IPS-20b (cell line): ENCODE results near the gene SHISA5.

Source experiments
- H3K27ac ChIP-seq: one replicate; pipeline ENCODE4 v1.5.1; 2013; ENCODE audit warnings: low read length
- H3K27me3 ChIP-seq: 2 replicates; pipeline ENCODE4 v1.6.1; 2013; ENCODE audit warnings: mild to moderate bottlenecking, low read length, inconsistent platforms; ENCODE audit not compliant: insufficient read depth
- H3K36me3 ChIP-seq: 2 replicates; pipeline ENCODE4 v1.6.1; 2013; ENCODE audit warnings: low read depth, mild to moderate bottlenecking, inconsistent platforms, low read length, moderate library complexity; ENCODE audit not compliant: insufficient read depth
- H3K4me1 ChIP-seq: 2 replicates; pipeline ENCODE4 v1.6.1; 2013; ENCODE audit warnings: mild to moderate bottlenecking, control low read depth, inconsistent platforms, low read length, moderate library complexity; ENCODE audit not compliant: insufficient read depth
- H3K4me3 ChIP-seq: 2 replicates; pipeline ENCODE4 v1.5.1; 2013; ENCODE audit warnings: mild to moderate bottlenecking, low read length, inconsistent platforms
- H3K9ac ChIP-seq: 2 replicates; pipeline ENCODE4 v1.6.1; 2013; ENCODE audit warnings: low read depth, mild to moderate bottlenecking, inconsistent platforms, low read length, moderate library complexity
- H3K9me3 ChIP-seq: 2 replicates; pipeline ENCODE4 v1.6.1; 2013; ENCODE audit warnings: mild to moderate bottlenecking, low read depth, low read length, inconsistent platforms; ENCODE audit not compliant: insufficient read depth

Gene SHISA5

GRCh38 chr3:48518069-48518468 lies 14.1 kb upstream of the SHISA5 start:
- no peaks in the 10 kb centered on the region for H3K9me3 ChIP-seq
- no peak overlapping the region for H3K27ac ChIP-seq
- no peaks in the 10 kb centered on the region for H3K4me1 ChIP-seq
- no peaks in the 10 kb centered on the region for H3K27me3 ChIP-seq
- H3K36me3 ChIP-seq = no peaks in the 10 kb centered on the region
- no peak overlapping the region for H3K9ac ChIP-seq
- no peak overlapping the region for H3K4me3 ChIP-seq

- Histone ChIP-seq H3K9ac (no peak overlapping the region), H3K4me3 (no peak overlapping the region), H3K36me3 (no peaks in the 10 kb centered on the region)
Measured at GRCh38 chr3:48516571-48516970, 12.6 kb upstream of the SHISA5 start.

GRCh38 chr3:48514431-48515227 lies 10.7 kb upstream of the SHISA5 start:
- Histone ChIP-seq H3K9me3 (no peaks in the 10 kb centered on the region), H3K4me1 (0 out of 2 replicates have a peak, but pooled peaks cover 2% of the 10 kb centered on the region), H3K9ac (no peak overlapping the region), H3K4me3 (no peak overlapping the region), H3K27me3 (no peaks in the 10 kb centered on the region), H3K36me3 (no peaks in the 10 kb centered on the region), H3K27ac (no peak overlapping the region)

More at GRCh38 chr3:48516571-48516970, 12.6 kb upstream of the SHISA5 start:
- H3K4me1 ChIP-seq = no peaks in the 10 kb centered on the region
- H3K27ac ChIP-seq = no peak overlapping the region
- no peaks in the 10 kb centered on the region for H3K9me3 ChIP-seq
- no peaks in the 10 kb centered on the region for H3K27me3 ChIP-seq

GRCh38 chr3:48511551-48511950 lies 7.6 kb upstream of the SHISA5 start:
- H3K27me3 ChIP-seq = no peaks in the 10 kb centered on the region
- peaks cover 8% of the 10 kb centered on the region; the same call in 1 of the 2 replicates for H3K4me1 ChIP-seq
- H3K9ac ChIP-seq = no peak overlapping the region
- H3K9me3 ChIP-seq = no peaks in the 10 kb centered on the region
- no peak overlapping the region for H3K4me3 ChIP-seq
- H3K36me3 ChIP-seq = no peaks in the 10 kb centered on the region
- no peak overlapping the region for H3K27ac ChIP-seq

- Histone ChIP-seq H3K27ac (no peak overlapping the region), H3K9me3 (no peaks in the 10 kb centered on the region), H3K4me3 (no peak overlapping the region), H3K36me3 (no peaks in the 10 kb centered on the region), H3K9ac (peak overlapping the region; percentile 6; the same call in 1 of the 2 replicates), H3K27me3 (peaks cover 11% of the 10 kb centered on the region; the same call in 1 of the 2 replicates), H3K4me1 (peaks cover 23% of the 10 kb centered on the region)
Measured at GRCh38 chr3:48507256-48508061, 3.5 kb upstream of the SHISA5 start.

- no peaks in the 10 kb centered on the region for H3K36me3 ChIP-seq
- H3K27ac ChIP-seq = no peak overlapping the region
- no peak overlapping the region for H3K4me3 ChIP-seq
- H3K4me1 ChIP-seq = peaks cover 23% of the 10 kb centered on the region
- peaks cover 11% of the 10 kb centered on the region; the same call in 1 of the 2 replicates for H3K27me3 ChIP-seq
- no peaks in the 10 kb centered on the region for H3K9me3 ChIP-seq
- no peak overlapping the region for H3K9ac ChIP-seq
Measured at GRCh38 chr3:48505968-48506504, 2.1 kb upstream of the SHISA5 start.

GRCh38 chr3:48505146-48505545 lies 1.2 kb upstream of the SHISA5 start:
- Histone ChIP-seq H3K4me1 (peaks cover 23% of the 10 kb centered on the region), H3K27ac (no peak overlapping the region), H3K27me3 (peaks cover 11% of the 10 kb centered on the region; the same call in 1 of the 2 replicates), H3K4me3 (peak overlapping the region; percentile 74; the same call in 1 of the 2 replicates), H3K36me3 (peaks cover under 1% of the 10 kb centered on the region; the same call in 1 of the 2 replicates), H3K9me3 (no peaks in the 10 kb centered on the region), H3K9ac (peak overlapping the region; percentile 54; the same call in 1 of the 2 replicates)

GRCh38 chr3:48503401-48504050 lies 448 bp downstream of the SHISA5 start:
- Histone ChIP-seq H3K27ac (no peak overlapping the region), H3K9ac (peak overlapping the region; percentile 74), H3K27me3 (peaks cover 11% of the 10 kb centered on the region; the same call in 1 of the 2 replicates), H3K4me1 (peaks cover 20% of the 10 kb centered on the region), H3K4me3 (peak overlapping the region; percentile 74), H3K9me3 (no peaks in the 10 kb centered on the region), H3K36me3 (peaks cover 4% of the 10 kb centered on the region; the same call in 1 of the 2 replicates)

GRCh38 chr3:48502728-48503168 lies 1.2 kb downstream of the SHISA5 start:
- peaks cover 11% of the 10 kb centered on the region; the same call in 1 of the 2 replicates for H3K27me3 ChIP-seq
- H3K36me3 ChIP-seq = peaks cover 4% of the 10 kb centered on the region; the same call in 1 of the 2 replicates
- peaks cover 20% of the 10 kb centered on the region for H3K4me1 ChIP-seq
- peak overlapping the region; percentile 74; the same call in 1 of the 2 replicates for H3K9ac ChIP-seq
- H3K27ac ChIP-seq = no peak overlapping the region
- peak overlapping the region; percentile 74 for H3K4me3 ChIP-seq
- H3K9me3 ChIP-seq = no peaks in the 10 kb centered on the region

- Histone ChIP-seq H3K9ac (no peak overlapping the region), H3K9me3 (no peaks in the 10 kb centered on the region), H3K36me3 (peaks cover 4% of the 10 kb centered on the region; the same call in 1 of the 2 replicates), H3K27me3 (peaks cover 11% of the 10 kb centered on the region; the same call in 1 of the 2 replicates), H3K4me3 (no peak overlapping the region), H3K27ac (no peak overlapping the region), H3K4me1 (peaks cover 16% of the 10 kb centered on the region)
Measured at GRCh38 chr3:48502121-48502520, 1.9 kb downstream of the SHISA5 start.

- no peak overlapping the region for H3K9ac ChIP-seq
- peaks cover 15% of the 10 kb centered on the region for H3K4me1 ChIP-seq
- peaks cover 11% of the 10 kb centered on the region; the same call in 1 of the 2 replicates for H3K27me3 ChIP-seq
- peaks cover 4% of the 10 kb centered on the region; the same call in 1 of the 2 replicates for H3K36me3 ChIP-seq
- H3K9me3 ChIP-seq = no peaks in the 10 kb centered on the region
- H3K27ac ChIP-seq = no peak overlapping the region
- H3K4me3 ChIP-seq = no peak overlapping the region
Measured at GRCh38 chr3:48501196-48501595, 2.8 kb downstream of the SHISA5 start.
